ENCODE measurements around the gene PFKFB1.

GRCh38 chrX:54945224-54945623 lies 48.8 kb downstream of the PFKFB1 start:
- no peak for TF ChIP-seq EZH2 (IDR thresholded peaks at IDR 0.05)
- TF ChIP-seq POLR2AphosphoS5 (IDR thresholded peaks at IDR 0.05; ENCODE audit: borderline replicate concordance, low read depth, low read length) = no peak

All from SK-N-MC (cell line).